HG02588 (cell line): Measurements from ENCODE around the gene SND1.
A peak's percentile ranks its signal among the peaks of the same experiment; 100 is the strongest.

Experiments used
- ATAC-seq: cut with Tn5 transposase; IDR thresholded peaks from one replicate; pipeline ENCODE4 v1.9.1; 2021; ENCODE audit warnings: mild to moderate bottlenecking, moderate library complexity; ENCODE audit not compliant: unreplicated experiment

SND1 gene

GRCh38 chr7:127858091-127858914, 206.3 kb downstream of the SND1 start:
- no peak for ATAC-seq

- no peak for ATAC-seq
Measured at GRCh38 chr7:127858915-127859189, 206.9 kb downstream of the SND1 start.

- no peak for ATAC-seq
Measured at GRCh38 chr7:127859330-127859729, 207.3 kb downstream of the SND1 start.

GRCh38 chr7:127862525-127862924, 210.5 kb downstream of the SND1 start:
- ATAC-seq: no peak

- ATAC-seq: no peak
Measured at GRCh38 chr7:127863082-127863481, 211.1 kb downstream of the SND1 start.

GRCh38 chr7:127865466-127865865, 213.5 kb downstream of the SND1 start:
- no peak for ATAC-seq

- peak; percentile 61 for ATAC-seq
Measured at GRCh38 chr7:127870231-127870907, 218.4 kb downstream of the SND1 start.

- no peak for ATAC-seq
Measured at GRCh38 chr7:127871226-127871625, 219.2 kb downstream of the SND1 start.

GRCh38 chr7:127872122-127872521, 220.1 kb downstream of the SND1 start:
- ATAC-seq: peak; percentile 61

GRCh38 chr7:127873151-127873550, 221.2 kb downstream of the SND1 start:
- no peak for ATAC-seq

- no peak for ATAC-seq
Measured at GRCh38 chr7:127873715-127874636, 222.0 kb downstream of the SND1 start.

- no peak for ATAC-seq
Measured at GRCh38 chr7:127874951-127875608, 223.1 kb downstream of the SND1 start.

- no peak for ATAC-seq
Measured at GRCh38 chr7:127876393-127876792, 224.4 kb downstream of the SND1 start.

- ATAC-seq: no peak
Measured at GRCh38 chr7:127877951-127878350, 226.0 kb downstream of the SND1 start.

GRCh38 chr7:127878791-127879190, 226.8 kb downstream of the SND1 start:
- no peak for ATAC-seq

- ATAC-seq: no peak
Measured at GRCh38 chr7:127879436-127879835, 227.4 kb downstream of the SND1 start.

GRCh38 chr7:127879942-127880341, 227.9 kb downstream of the SND1 start:
- no peak for ATAC-seq

GRCh38 chr7:127880454-127880853, 228.5 kb downstream of the SND1 start:
- ATAC-seq: no peak

GRCh38 chr7:127881564-127881963, 229.6 kb downstream of the SND1 start:
- ATAC-seq: no peak

GRCh38 chr7:127882313-127882920, 230.4 kb downstream of the SND1 start:
- no peak for ATAC-seq
